WTC11 (cell line): ENCODE results near the gene MAP4K4.

Source experiments
- CREM ChIP-seq: sonication (generic); formaldehyde crosslinking; IDR thresholded peaks from 2 replicates; pipeline ENCODE4 v1.8.1; 2022; ENCODE audit warnings: mild to moderate bottlenecking, missing genetic modification reagents, moderate library complexity
- CTCF ChIP-seq: fragments of 200-600 bp; IDR thresholded peaks from 2 replicates; pipeline ENCODE4 v1.8.0; 2022; ENCODE audit warnings: antibody characterized with exemption
- MAX ChIP-seq: sonication (generic); formaldehyde crosslinking; IDR thresholded peaks from 2 replicates; pipeline ENCODE4 v1.8.0; 2022; ENCODE audit warnings: mild to moderate bottlenecking, missing genetic modification reagents
- MLX ChIP-seq: sonication (generic); formaldehyde crosslinking; IDR thresholded peaks from 2 replicates; pipeline ENCODE4 v1.8.1; 2023; ENCODE audit warnings: mild to moderate bottlenecking, missing genetic modification reagents, moderate library complexity
- SMAD4 ChIP-seq: sonication (generic); formaldehyde crosslinking; IDR thresholded peaks from 2 replicates; pipeline ENCODE4 v1.8.0; 2022; ENCODE audit warnings: mild to moderate bottlenecking, missing genetic modification reagents
- TF ChIP-seq, protein P1 (sequence below): sonication (generic); formaldehyde crosslinking; IDR thresholded peaks from 2 replicates; pipeline ENCODE4 v1.8.1; 2023; ENCODE audit warnings: mild to moderate bottlenecking, missing genetic modification reagents, moderate library complexity

DNA sequence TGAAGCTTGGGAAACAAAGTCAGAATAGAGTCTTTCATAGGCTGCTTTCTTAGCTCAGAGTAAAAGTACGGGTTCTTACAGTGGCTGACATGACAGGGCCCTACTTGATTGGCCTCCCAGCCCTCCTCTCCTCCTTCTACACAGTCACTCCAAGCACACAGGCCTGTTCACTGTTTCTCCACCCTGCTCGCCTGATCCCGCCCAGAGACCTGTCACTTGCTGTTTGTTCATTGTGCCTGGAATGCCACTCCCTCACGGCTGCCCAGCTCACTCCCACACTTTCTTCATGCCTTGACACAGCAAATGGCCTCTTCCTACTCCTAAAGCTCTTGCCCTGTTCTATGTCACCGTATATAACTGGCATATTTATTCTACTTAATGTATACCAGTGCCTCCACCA lies 104.8 kb downstream of the MAP4K4 start:
- TF ChIP-seq MLX (CRISPR knock-in tag) (no peak), CTCF (no peak), CREM (CRISPR knock-in tag) (no peak), MAX (CRISPR knock-in tag) (no peak), SMAD4 (no peak)
- TF ChIP-seq, protein P1, sequence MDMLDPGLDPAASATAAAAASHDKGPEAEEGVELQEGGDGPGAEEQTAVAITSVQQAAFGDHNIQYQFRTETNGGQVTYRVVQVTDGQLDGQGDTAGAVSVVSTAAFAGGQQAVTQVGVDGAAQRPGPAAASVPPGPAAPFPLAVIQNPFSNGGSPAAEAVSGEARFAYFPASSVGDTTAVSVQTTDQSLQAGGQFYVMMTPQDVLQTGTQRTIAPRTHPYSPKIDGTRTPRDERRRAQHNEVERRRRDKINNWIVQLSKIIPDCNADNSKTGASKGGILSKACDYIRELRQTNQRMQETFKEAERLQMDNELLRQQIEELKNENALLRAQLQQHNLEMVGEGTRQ (CRISPR knock-in tag): no peak
